ENCODE results near the gene CHMP2A. TPM values are rescaled to one million over a fixed set of nuclear protein-coding genes. Genes with fewer than 3 reads are reported as not detected.

The CHMP2A gene
- total RNA-seq (2021) (109 to 126 TPM (median 119 TPM) in 3 replicates), Bru-seq, nascent RNA (percentile 74 among the genes with signal in this experiment)
- long read RNA-seq, experiment 1, transcript CHMP2A-206 (5 exons, 1,178 nt): minor isoform, 9 of 124 reads
- long read RNA-seq, experiment 1, transcript CHMP2A-201 (6 exons, 913 nt): major isoform, 52 of 124 reads
- long read RNA-seq, experiment 1, transcript CHMP2A-208 (6 exons, 885 nt): minor isoform, 44 of 124 reads
- long read RNA-seq, experiment 1, partial matches to known transcripts: 5 of 124 reads
- long read RNA-seq, experiment 1, other reads (novel, unspliced or antisense): 14 of 124 reads
- long read RNA-seq, experiment 2, transcript CHMP2A-206 (5 exons, 1,178 nt): minor isoform, 34 of 139 reads
- long read RNA-seq, experiment 2, transcript CHMP2A-208 (6 exons, 885 nt): major isoform, 43 of 139 reads
- long read RNA-seq, experiment 2, transcript CHMP2A-201 (6 exons, 913 nt): minor isoform, 22 of 139 reads
- long read RNA-seq, experiment 2, partial matches to known transcripts: 29 of 139 reads
- long read RNA-seq, experiment 2, other reads (novel, unspliced or antisense): 11 of 139 reads
- long read RNA-seq, experiment 3, transcript CHMP2A-201 (6 exons, 913 nt): major isoform, 95 of 183 reads
- long read RNA-seq, experiment 3, transcript CHMP2A-208 (6 exons, 885 nt): minor isoform, 64 of 183 reads
- long read RNA-seq, experiment 3, partial matches to known transcripts: 6 of 183 reads
- long read RNA-seq, experiment 3, other reads (novel, unspliced or antisense): 14 of 183 reads

DNA sequence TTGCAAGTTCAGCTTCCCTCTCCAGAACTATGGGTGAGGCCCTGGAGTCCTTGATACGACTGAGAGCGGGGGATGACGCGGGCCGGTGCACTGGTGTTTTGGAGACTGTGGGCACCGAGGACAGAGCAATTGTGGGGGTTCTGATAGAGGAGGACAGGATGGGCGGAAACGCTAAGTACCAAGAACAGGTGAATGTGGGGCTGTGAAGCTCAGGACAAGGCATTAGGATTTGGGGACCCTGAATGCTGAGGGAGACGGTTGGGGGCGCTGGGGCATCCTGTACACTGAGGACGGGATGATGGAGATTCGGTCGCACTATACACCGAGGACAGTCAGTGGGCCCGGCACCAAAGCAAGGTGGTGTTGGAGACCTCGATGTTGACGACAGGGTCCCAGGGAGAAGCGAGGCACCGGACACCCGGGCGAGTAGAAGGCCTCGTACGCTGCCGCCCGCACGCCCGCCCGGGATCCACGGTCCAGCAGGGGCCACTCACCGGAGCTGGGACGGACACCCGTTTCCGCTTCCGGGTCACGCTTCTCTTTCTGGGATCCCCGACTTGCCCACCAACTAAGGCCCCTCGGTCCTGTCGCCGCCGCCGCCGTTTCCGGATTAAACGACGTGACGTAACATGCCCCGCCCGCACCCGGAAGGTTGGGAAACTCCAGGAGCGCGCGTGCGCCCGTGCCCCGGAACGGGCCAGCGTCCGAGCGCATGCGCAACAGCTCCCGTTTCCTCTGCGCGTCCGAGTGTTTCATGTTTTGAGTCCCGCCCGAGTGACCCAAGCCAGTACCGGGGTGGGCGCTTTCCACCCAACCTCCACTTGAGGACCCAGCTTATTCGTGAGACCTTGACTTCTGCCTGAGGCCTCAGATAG is at the start of gene CHMP2A:
Gene CHMP2A (minus strand): TSS at position 612 of the 875 bp plus-strand sequence. CDS start 893 bp downstream, outside the sequence.
- DNase-seq (ENCODE audit: low spot score) (peak; percentile 99), ATAC-seq (peak; percentile 38)
- CTCF ChIA-PET: interaction anchor here (1.2 to 3.4 kb wide), 4 partner anchors 11 to 41 kb away, joined by 6 to 38 read pairs (median 19); partner anchors contain the start of genes TRIM28 and ZBTB45
- peaks cover 5% of the 10 kb centered on the region; the same call in 1 of the 2 replicates for H3K27me3 Mint-ChIP-seq (ENCODE audit: low read depth)
- peaks cover 33% of the 10 kb centered on the region for H3K4me1 Mint-ChIP-seq
- peaks cover 46% of the 10 kb centered on the region for H3K36me3 Mint-ChIP-seq
- peak within 1 kb of the TSS; percentile 91 for H3K4me3 Mint-ChIP-seq
- no peaks in the 10 kb centered on the region for H3K9me3 Mint-ChIP-seq
- H3K27ac Mint-ChIP-seq: peak within 1 kb of the TSS; percentile 99
- POLR2A ChIA-PET: interaction anchor here (0.9 to 3.8 kb wide), 7 partner anchors 10 to 55 kb away, joined by 3 to 34 read pairs (median 4); partner anchors contain the start of genes TRIM28 and ZBTB45
- TF ChIP-seq TCF7 (CRISPR knock-in tag; IDR thresholded peaks at IDR 0.05; ENCODE audit: low read depth) (no peak), TEAD1 (CRISPR knock-in tag; IDR thresholded peaks at IDR 0.05) (peak; percentile 72; the same call in 1 of the 2 replicates), FOXK1 (CRISPR knock-in tag; IDR thresholded peaks at IDR 0.05) (peak; percentile 91), NFE2L1 (CRISPR knock-in tag; IDR thresholded peaks at IDR 0.05) (peak; percentile 74), ZNF263 (CRISPR knock-in tag; IDR thresholded peaks at IDR 0.05; ENCODE audit: low read depth) (no peak), ZNF232 (CRISPR knock-in tag; IDR thresholded peaks at IDR 0.05) (0 out of 2 replicates have a peak, but pooled peaks have one; percentile 76), RELA (CRISPR knock-in tag; IDR thresholded peaks at IDR 0.05; ENCODE audit: borderline replicate concordance) (no peak), TEAD4 (CRISPR knock-in tag; IDR thresholded peaks at IDR 0.05) (no peak), NFATC4 (CRISPR knock-in tag; IDR thresholded peaks at IDR 0.05) (peak; percentile 97), JUN (CRISPR knock-in tag; IDR thresholded peaks at IDR 0.05) (no peak), ZNF423 (CRISPR knock-in tag; IDR thresholded peaks at IDR 0.05) (no peak), SMAD4 (CRISPR knock-in tag; IDR thresholded peaks at IDR 0.05) (no peak), ETV6 (CRISPR knock-in tag; IDR thresholded peaks at IDR 0.05) (no peak; the same call in none of the 2 replicates), SP1 (CRISPR knock-in tag; conservative IDR thresholded peaks at IDR 0.05) (peak; percentile 88), CREM (CRISPR knock-in tag; IDR thresholded peaks at IDR 0.05) (peak; percentile 90), NR3C1 (CRISPR knock-in tag; conservative IDR thresholded peaks at IDR 0.05; ENCODE audit: low read depth) (no peak)
- TF ChIP-seq, protein P1, sequence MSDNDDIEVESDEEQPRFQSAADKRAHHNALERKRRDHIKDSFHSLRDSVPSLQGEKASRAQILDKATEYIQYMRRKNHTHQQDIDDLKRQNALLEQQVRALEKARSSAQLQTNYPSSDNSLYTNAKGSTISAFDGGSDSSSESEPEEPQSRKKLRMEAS (CRISPR knock-in tag; IDR thresholded peaks at IDR 0.05): peak; percentile 72; the same call in 1 of the 2 replicates
- TF ChIP-seq, protein P2, sequence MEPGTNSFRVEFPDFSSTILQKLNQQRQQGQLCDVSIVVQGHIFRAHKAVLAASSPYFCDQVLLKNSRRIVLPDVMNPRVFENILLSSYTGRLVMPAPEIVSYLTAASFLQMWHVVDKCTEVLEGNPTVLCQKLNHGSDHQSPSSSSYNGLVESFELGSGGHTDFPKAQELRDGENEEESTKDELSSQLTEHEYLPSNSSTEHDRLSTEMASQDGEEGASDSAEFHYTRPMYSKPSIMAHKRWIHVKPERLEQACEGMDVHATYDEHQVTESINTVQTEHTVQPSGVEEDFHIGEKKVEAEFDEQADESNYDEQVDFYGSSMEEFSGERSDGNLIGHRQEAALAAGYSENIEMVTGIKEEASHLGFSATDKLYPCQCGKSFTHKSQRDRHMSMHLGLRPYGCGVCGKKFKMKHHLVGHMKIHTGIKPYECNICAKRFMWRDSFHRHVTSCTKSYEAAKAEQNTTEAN (CRISPR knock-in tag; IDR thresholded peaks at IDR 0.05): peak; percentile 60; the same call in 1 of the 2 replicates
- TF ChIP-seq, protein P3, sequence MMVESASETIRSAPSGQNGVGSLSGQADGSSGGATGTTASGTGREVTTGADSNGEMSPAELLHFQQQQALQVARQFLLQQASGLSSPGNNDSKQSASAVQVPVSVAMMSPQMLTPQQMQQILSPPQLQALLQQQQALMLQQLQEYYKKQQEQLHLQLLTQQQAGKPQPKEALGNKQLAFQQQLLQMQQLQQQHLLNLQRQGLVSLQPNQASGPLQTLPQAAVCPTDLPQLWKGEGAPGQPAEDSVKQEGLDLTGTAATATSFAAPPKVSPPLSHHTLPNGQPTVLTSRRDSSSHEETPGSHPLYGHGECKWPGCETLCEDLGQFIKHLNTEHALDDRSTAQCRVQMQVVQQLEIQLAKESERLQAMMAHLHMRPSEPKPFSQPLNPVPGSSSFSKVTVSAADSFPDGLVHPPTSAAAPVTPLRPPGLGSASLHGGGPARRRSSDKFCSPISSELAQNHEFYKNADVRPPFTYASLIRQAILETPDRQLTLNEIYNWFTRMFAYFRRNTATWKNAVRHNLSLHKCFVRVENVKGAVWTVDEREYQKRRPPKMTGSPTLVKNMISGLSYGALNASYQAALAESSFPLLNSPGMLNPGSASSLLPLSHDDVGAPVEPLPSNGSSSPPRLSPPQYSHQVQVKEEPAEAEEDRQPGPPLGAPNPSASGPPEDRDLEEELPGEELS (CRISPR knock-in tag; IDR thresholded peaks at IDR 0.05): peak; percentile 70
- TF ChIP-seq, protein P4, sequence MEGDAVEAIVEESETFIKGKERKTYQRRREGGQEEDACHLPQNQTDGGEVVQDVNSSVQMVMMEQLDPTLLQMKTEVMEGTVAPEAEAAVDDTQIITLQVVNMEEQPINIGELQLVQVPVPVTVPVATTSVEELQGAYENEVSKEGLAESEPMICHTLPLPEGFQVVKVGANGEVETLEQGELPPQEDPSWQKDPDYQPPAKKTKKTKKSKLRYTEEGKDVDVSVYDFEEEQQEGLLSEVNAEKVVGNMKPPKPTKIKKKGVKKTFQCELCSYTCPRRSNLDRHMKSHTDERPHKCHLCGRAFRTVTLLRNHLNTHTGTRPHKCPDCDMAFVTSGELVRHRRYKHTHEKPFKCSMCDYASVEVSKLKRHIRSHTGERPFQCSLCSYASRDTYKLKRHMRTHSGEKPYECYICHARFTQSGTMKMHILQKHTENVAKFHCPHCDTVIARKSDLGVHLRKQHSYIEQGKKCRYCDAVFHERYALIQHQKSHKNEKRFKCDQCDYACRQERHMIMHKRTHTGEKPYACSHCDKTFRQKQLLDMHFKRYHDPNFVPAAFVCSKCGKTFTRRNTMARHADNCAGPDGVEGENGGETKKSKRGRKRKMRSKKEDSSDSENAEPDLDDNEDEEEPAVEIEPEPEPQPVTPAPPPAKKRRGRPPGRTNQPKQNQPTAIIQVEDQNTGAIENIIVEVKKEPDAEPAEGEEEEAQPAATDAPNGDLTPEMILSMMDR (IDR thresholded peaks at IDR 0.05): no peak
- TF ChIP-seq, protein P5, sequence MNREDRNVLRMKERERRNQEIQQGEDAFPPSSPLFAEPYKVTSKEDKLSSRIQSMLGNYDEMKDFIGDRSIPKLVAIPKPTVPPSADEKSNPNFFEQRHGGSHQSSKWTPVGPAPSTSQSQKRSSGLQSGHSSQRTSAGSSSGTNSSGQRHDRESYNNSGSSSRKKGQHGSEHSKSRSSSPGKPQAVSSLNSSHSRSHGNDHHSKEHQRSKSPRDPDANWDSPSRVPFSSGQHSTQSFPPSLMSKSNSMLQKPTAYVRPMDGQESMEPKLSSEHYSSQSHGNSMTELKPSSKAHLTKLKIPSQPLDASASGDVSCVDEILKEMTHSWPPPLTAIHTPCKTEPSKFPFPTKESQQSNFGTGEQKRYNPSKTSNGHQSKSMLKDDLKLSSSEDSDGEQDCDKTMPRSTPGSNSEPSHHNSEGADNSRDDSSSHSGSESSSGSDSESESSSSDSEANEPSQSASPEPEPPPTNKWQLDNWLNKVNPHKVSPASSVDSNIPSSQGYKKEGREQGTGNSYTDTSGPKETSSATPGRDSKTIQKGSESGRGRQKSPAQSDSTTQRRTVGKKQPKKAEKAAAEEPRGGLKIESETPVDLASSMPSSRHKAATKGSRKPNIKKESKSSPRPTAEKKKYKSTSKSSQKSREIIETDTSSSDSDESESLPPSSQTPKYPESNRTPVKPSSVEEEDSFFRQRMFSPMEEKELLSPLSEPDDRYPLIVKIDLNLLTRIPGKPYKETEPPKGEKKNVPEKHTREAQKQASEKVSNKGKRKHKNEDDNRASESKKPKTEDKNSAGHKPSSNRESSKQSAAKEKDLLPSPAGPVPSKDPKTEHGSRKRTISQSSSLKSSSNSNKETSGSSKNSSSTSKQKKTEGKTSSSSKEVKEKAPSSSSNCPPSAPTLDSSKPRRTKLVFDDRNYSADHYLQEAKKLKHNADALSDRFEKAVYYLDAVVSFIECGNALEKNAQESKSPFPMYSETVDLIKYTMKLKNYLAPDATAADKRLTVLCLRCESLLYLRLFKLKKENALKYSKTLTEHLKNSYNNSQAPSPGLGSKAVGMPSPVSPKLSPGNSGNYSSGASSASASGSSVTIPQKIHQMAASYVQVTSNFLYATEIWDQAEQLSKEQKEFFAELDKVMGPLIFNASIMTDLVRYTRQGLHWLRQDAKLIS (CRISPR knock-in tag; IDR thresholded peaks at IDR 0.05; ENCODE audit: borderline replicate concordance): peak; percentile 79; the same call in 1 of the 2 replicates
- TF ChIP-seq, protein P6, sequence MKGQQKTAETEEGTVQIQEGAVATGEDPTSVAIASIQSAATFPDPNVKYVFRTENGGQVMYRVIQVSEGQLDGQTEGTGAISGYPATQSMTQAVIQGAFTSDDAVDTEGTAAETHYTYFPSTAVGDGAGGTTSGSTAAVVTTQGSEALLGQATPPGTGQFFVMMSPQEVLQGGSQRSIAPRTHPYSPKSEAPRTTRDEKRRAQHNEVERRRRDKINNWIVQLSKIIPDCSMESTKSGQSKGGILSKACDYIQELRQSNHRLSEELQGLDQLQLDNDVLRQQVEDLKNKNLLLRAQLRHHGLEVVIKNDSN (CRISPR knock-in tag; IDR thresholded peaks at IDR 0.05): peak; percentile 59
- TF ChIP-seq, protein P7, sequence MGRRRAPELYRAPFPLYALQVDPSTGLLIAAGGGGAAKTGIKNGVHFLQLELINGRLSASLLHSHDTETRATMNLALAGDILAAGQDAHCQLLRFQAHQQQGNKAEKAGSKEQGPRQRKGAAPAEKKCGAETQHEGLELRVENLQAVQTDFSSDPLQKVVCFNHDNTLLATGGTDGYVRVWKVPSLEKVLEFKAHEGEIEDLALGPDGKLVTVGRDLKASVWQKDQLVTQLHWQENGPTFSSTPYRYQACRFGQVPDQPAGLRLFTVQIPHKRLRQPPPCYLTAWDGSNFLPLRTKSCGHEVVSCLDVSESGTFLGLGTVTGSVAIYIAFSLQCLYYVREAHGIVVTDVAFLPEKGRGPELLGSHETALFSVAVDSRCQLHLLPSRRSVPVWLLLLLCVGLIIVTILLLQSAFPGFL (CRISPR knock-in tag; IDR thresholded peaks at IDR 0.05; ENCODE audit: borderline replicate concordance): no peak
